ENCODE measurements around the gene INPP5A. TPM values are rescaled to one million over a fixed set of nuclear protein-coding genes. Genes with fewer than 3 reads are reported as not detected.
"Not testable (repeated sequence)": the region's sequence is repeated elsewhere in the genome, so short reads cannot be mapped to it uniquely, and the experiment has no call there.

The INPP5A gene
- 10 to 100 TPM; 14.8 to 18.6 TPM for total RNA-seq

GRCh38 chr10:132537684-132538001, at the start of gene INPP5A:
Gene INPP5A, plus strand, starts transcription at chr10:132537787. Its CDS starts 310 bp downstream, at chr10:132538097.
- H3K36me3 Mint-ChIP-seq = no peaks in the 10 kb centered on the region
- peak within 1 kb of the TSS; percentile 87 for H3K4me3 Mint-ChIP-seq
- H3K27me3 Mint-ChIP-seq = peaks cover 1 to 12% of the 10 kb centered on the region in 2 donors
- DNase-seq (ENCODE audit: low spot score) = no peak
- H3K4me1 Mint-ChIP-seq (ENCODE audit: low read depth in 2 of 2) = peaks cover 32 to 37% of the 10 kb centered on the region in 2 donors
- ATAC-seq = no peak
- peak within 1 kb of the TSS; percentile 67 to 88 for H3K27ac Mint-ChIP-seq
- no peaks in the 10 kb centered on the region for H3K9me3 Mint-ChIP-seq

- Mint-ChIP-seq H3K27me3 (peaks cover 0 to 2% of the 10 kb centered on the region in 2 donors), H3K27ac (no peak overlapping the region), H3K9me3 (no peaks in the 10 kb centered on the region), H3K36me3 (no peaks in the 10 kb centered on the region), H3K4me1 (ENCODE audit: low read depth in 2 of 2) (peaks cover 0 to 4% of the 10 kb centered on the region in 2 donors), H3K4me3 (no peak overlapping the region)
- ATAC-seq = peak in 1 of 2 donors; percentile 20
- DNase-seq (ENCODE audit: low spot score) = no peak
Observed at GRCh38 chr10:132488231-132488821, 49.3 kb upstream of the INPP5A start.

GRCh38 chr10:132489053-132489703, 48.4 kb upstream of the INPP5A start:
- DNase-seq (ENCODE audit: low spot score) (no peak), ATAC-seq (no peak)
- Mint-ChIP-seq H3K36me3 (no peaks in the 10 kb centered on the region), H3K9me3 (no peaks in the 10 kb centered on the region), H3K27ac (no peak overlapping the region), H3K4me1 (ENCODE audit: low read depth in 2 of 2) (peaks cover 0 to 4% of the 10 kb centered on the region in 2 donors), H3K27me3 (peaks cover 0 to 2% of the 10 kb centered on the region in 2 donors), H3K4me3 (no peak overlapping the region)

- Mint-ChIP-seq H3K4me1 (ENCODE audit: low read depth in 2 of 2) (peaks cover 0 to 4% of the 10 kb centered on the region in 2 donors), H3K9me3 (no peaks in the 10 kb centered on the region), H3K27ac (no peak overlapping the region), H3K36me3 (no peaks in the 10 kb centered on the region), H3K27me3 (peaks cover under 1 to 2% of the 10 kb centered on the region in 2 donors), H3K4me3 (no peak overlapping the region)
- DNase-seq (ENCODE audit: low spot score) (no peak), ATAC-seq (no peak)
Observed at GRCh38 chr10:132489704-132490534, 47.7 kb upstream of the INPP5A start.

- not testable (repeated sequence) for H3K27ac Mint-ChIP-seq; DNase-seq (ENCODE audit: low spot score); H3K9me3 Mint-ChIP-seq; H3K4me3 Mint-ChIP-seq; H3K4me1 Mint-ChIP-seq (ENCODE audit: low read depth in 2 of 2); ATAC-seq; H3K36me3 Mint-ChIP-seq
- peaks cover 8 to 13% of the 10 kb centered on the region in 2 donors for H3K27me3 Mint-ChIP-seq
Observed at GRCh38 chr10:132491534-132491933, 46.1 kb upstream of the INPP5A start.

GRCh38 chr10:132492323-132493025, 45.1 kb upstream of the INPP5A start:
- Mint-ChIP-seq H3K9me3 (no peaks in the 10 kb centered on the region), H3K27ac (no peak overlapping the region), H3K4me1 (ENCODE audit: low read depth in 2 of 2) (peaks cover 0 to 2% of the 10 kb centered on the region in 2 donors), H3K4me3 (no peak overlapping the region), H3K27me3 (peaks cover 8 to 14% of the 10 kb centered on the region in 2 donors), H3K36me3 (no peaks in the 10 kb centered on the region)
- ATAC-seq (no peak), DNase-seq (ENCODE audit: low spot score) (no peak)

- no peak overlapping the region for H3K27ac Mint-ChIP-seq
- H3K4me3 Mint-ChIP-seq = no peak overlapping the region
- no peaks in the 10 kb centered on the region for H3K9me3 Mint-ChIP-seq
- no peaks in the 10 kb centered on the region for H3K4me1 Mint-ChIP-seq (ENCODE audit: low read depth in 2 of 2)
- H3K27me3 Mint-ChIP-seq = peaks cover 8 to 14% of the 10 kb centered on the region in 2 donors
- ATAC-seq = no peak
- DNase-seq (ENCODE audit: low spot score) = no peak
- no peaks in the 10 kb centered on the region for H3K36me3 Mint-ChIP-seq
Observed at GRCh38 chr10:132493246-132493755, 44.3 kb upstream of the INPP5A start.

GRCh38 chr10:132493756-132494290, 43.8 kb upstream of the INPP5A start:
- Mint-ChIP-seq H3K27me3 (peaks cover 11 to 14% of the 10 kb centered on the region in 2 donors), H3K36me3 (no peaks in the 10 kb centered on the region), H3K27ac (no peak overlapping the region), H3K4me1 (ENCODE audit: low read depth in 2 of 2) (no peaks in the 10 kb centered on the region), H3K4me3 (no peak overlapping the region), H3K9me3 (no peaks in the 10 kb centered on the region)
- DNase-seq (ENCODE audit: low spot score) (no peak), ATAC-seq (no peak)

- H3K36me3 Mint-ChIP-seq = no peaks in the 10 kb centered on the region
- H3K4me1 Mint-ChIP-seq (ENCODE audit: low read depth in 2 of 2) = no peaks in the 10 kb centered on the region
- no peak overlapping the region for H3K4me3 Mint-ChIP-seq
- no peak overlapping the region for H3K27ac Mint-ChIP-seq
- H3K9me3 Mint-ChIP-seq = no peaks in the 10 kb centered on the region
- no peak for DNase-seq (ENCODE audit: low spot score)
- ATAC-seq = no peak
- H3K27me3 Mint-ChIP-seq = peaks cover 11 to 14% of the 10 kb centered on the region in 2 donors
Observed at GRCh38 chr10:132494866-132495630, 42.5 kb upstream of the INPP5A start.

- Mint-ChIP-seq H3K9me3 (no peaks in the 10 kb centered on the region), H3K4me1 (ENCODE audit: low read depth in 2 of 2) (no peaks in the 10 kb centered on the region), H3K27ac (no peak overlapping the region), H3K36me3 (no peaks in the 10 kb centered on the region), H3K4me3 (no peak overlapping the region), H3K27me3 (peaks cover 13 to 14% of the 10 kb centered on the region in 2 donors)
- ATAC-seq (no peak), DNase-seq (ENCODE audit: low spot score) (no peak)
Observed at GRCh38 chr10:132496360-132497062, 41.1 kb upstream of the INPP5A start.

- Mint-ChIP-seq H3K27me3 (peaks cover 13 to 14% of the 10 kb centered on the region in 2 donors), H3K4me3 (no peak overlapping the region), H3K4me1 (ENCODE audit: low read depth in 2 of 2) (no peaks in the 10 kb centered on the region), H3K27ac (no peak overlapping the region), H3K9me3 (no peaks in the 10 kb centered on the region), H3K36me3 (no peaks in the 10 kb centered on the region)
- no peak for ATAC-seq
- no peak for DNase-seq (ENCODE audit: low spot score)
Observed at GRCh38 chr10:132497063-132497680, 40.4 kb upstream of the INPP5A start.
